HEK293 (cell line): Measurements from ENCODE around the gene CCDC3.

Experiments
- SALL2 ChIP-seq: fragments of 450-650 bp; formaldehyde crosslinking; IDR thresholded peaks from 2 replicates; pipeline ENCODE4 v1.5.0; 2017; ENCODE audit warnings: missing biosample characterization, mild to moderate bottlenecking, missing genetic modification characterization, borderline replicate concordance
- ZNF473 ChIP-seq: fragments of 450-650 bp; formaldehyde crosslinking; IDR thresholded peaks from 2 replicates; pipeline ENCODE4 v1.5.1; 2017; ENCODE audit warnings: missing biosample characterization, missing genetic modification characterization
- ZNF530 ChIP-seq: fragments of 450-650 bp; formaldehyde crosslinking; IDR thresholded peaks from 2 replicates; pipeline ENCODE4 v1.5.1; 2016; ENCODE audit warnings: low read depth, missing biosample characterization, missing genetic modification characterization
- ZNF830 ChIP-seq: fragments of 450-650 bp; IDR thresholded peaks from 2 replicates; pipeline ENCODE4 v1.5.0; 2018; ENCODE audit warnings: missing biosample characterization, missing genetic modification characterization, low read depth, mild to moderate bottlenecking, moderate library complexity
- TF ChIP-seq, protein P1 (sequence below): fragments of 450-650 bp; formaldehyde crosslinking; IDR thresholded peaks from 2 replicates; pipeline ENCODE4 v1.5.1; 2016; ENCODE audit warnings: missing biosample characterization, missing genetic modification characterization

- TF ChIP-seq ZNF473 (tag by site-specific recombination) (no peak), ZNF830 (no peak), SALL2 (tag by site-specific recombination) (no peak), ZNF530 (tag by site-specific recombination) (no peak)
- TF ChIP-seq, protein P1, sequence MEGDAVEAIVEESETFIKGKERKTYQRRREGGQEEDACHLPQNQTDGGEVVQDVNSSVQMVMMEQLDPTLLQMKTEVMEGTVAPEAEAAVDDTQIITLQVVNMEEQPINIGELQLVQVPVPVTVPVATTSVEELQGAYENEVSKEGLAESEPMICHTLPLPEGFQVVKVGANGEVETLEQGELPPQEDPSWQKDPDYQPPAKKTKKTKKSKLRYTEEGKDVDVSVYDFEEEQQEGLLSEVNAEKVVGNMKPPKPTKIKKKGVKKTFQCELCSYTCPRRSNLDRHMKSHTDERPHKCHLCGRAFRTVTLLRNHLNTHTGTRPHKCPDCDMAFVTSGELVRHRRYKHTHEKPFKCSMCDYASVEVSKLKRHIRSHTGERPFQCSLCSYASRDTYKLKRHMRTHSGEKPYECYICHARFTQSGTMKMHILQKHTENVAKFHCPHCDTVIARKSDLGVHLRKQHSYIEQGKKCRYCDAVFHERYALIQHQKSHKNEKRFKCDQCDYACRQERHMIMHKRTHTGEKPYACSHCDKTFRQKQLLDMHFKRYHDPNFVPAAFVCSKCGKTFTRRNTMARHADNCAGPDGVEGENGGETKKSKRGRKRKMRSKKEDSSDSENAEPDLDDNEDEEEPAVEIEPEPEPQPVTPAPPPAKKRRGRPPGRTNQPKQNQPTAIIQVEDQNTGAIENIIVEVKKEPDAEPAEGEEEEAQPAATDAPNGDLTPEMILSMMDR (tag by site-specific recombination), result no peak
Measured at GRCh38 chr10:12905067-12905466, 96.4 kb downstream of the CCDC3 start.
